Hematopoietic multipotent progenitor cell treated with erythropoietin and hydrocortisone succinate and interleukin-3 and kit ligand, for 15 days (in vitro differentiated cells): ENCODE results near the gene FUBP3.
A peak's percentile ranks its signal among the peaks of the same experiment; 100 is the strongest.

Source experiments
- DNase-seq: peaks from one replicate; pipeline ENCODE4 v3.0.0-alpha.2; 2015; ENCODE audit warnings: low spot score

The FUBP3 gene

GRCh38 chr9:130578865-130579737 is at the start of gene FUBP3:
Gene FUBP3, plus strand, starts transcription at chr9:130579577. Its CDS starts 104 bp downstream, at chr9:130579681.
- peak; percentile 92 for DNase-seq

- no peak for DNase-seq
Measured at GRCh38 chr9:130530938-130531337, 48.4 kb upstream of the FUBP3 start.

GRCh38 chr9:130531670-130532069 is 47.7 kb upstream of the FUBP3 start:
- DNase-seq: peak; percentile 57

GRCh38 chr9:130532426-130533080 is 46.8 kb upstream of the FUBP3 start:
- peak; percentile 57 for DNase-seq

GRCh38 chr9:130535818-130536521 is 43.4 kb upstream of the FUBP3 start:
- peak; percentile 88 for DNase-seq

- DNase-seq: peak; percentile 73
Measured at GRCh38 chr9:130536701-130537107, 42.7 kb upstream of the FUBP3 start.

- DNase-seq: peak; percentile 90
Measured at GRCh38 chr9:130537346-130538050, 41.9 kb upstream of the FUBP3 start.

- DNase-seq: peak; percentile 56
Measured at GRCh38 chr9:130539420-130540223, 39.8 kb upstream of the FUBP3 start.

- no peak for DNase-seq
Measured at GRCh38 chr9:130541533-130541932, 37.8 kb upstream of the FUBP3 start.

- DNase-seq: no peak
Measured at GRCh38 chr9:130542038-130542437, 37.3 kb upstream of the FUBP3 start.

GRCh38 chr9:130542457-130543228 is 36.7 kb upstream of the FUBP3 start:
- peak; percentile 85 for DNase-seq

GRCh38 chr9:130543368-130543767 is 36.0 kb upstream of the FUBP3 start:
- no peak for DNase-seq

GRCh38 chr9:130543859-130544258 is 35.5 kb upstream of the FUBP3 start:
- no peak for DNase-seq

- DNase-seq: no peak
Measured at GRCh38 chr9:130544364-130544763, 35.0 kb upstream of the FUBP3 start.

- DNase-seq: no peak
Measured at GRCh38 chr9:130548103-130548502, 31.3 kb upstream of the FUBP3 start.

GRCh38 chr9:130549093-130549735 is 30.2 kb upstream of the FUBP3 start:
- DNase-seq: peak; percentile 43

GRCh38 chr9:130554606-130555005 is 24.8 kb upstream of the FUBP3 start:
- no peak for DNase-seq

GRCh38 chr9:130555061-130555460 is 24.3 kb upstream of the FUBP3 start:
- no peak for DNase-seq

- no peak for DNase-seq
Measured at GRCh38 chr9:130555968-130556367, 23.4 kb upstream of the FUBP3 start.
